Progenitor cell of endocrine pancreas (in vitro differentiated cells): ENCODE results near the gene LRIF1. TPM values are rescaled to one million over a fixed set of nuclear protein-coding genes. Genes with fewer than 3 reads are reported as not detected.

Source experiments
- DNase-seq: peaks from one replicate; pipeline ENCODE4 v3.0.0; 2021; ENCODE audit warnings: low spot score; ENCODE audit not compliant: unreplicated experiment
- H3K27ac Mint-ChIP-seq: 2 replicates; pipeline ENCODE4 v1.8.0; 2021; ENCODE audit warnings: mild to moderate bottlenecking, moderate library complexity, mixed read lengths
- H3K27me3 Mint-ChIP-seq: 2 replicates; pipeline ENCODE4 v1.8.0; 2021; ENCODE audit warnings: mixed read lengths
- H3K36me3 Mint-ChIP-seq: 2 replicates; pipeline ENCODE4 v1.8.0; 2022; ENCODE audit warnings: mixed read lengths; ENCODE audit not compliant: insufficient read depth
- H3K4me1 Mint-ChIP-seq: 2 replicates; pipeline ENCODE4 v1.8.0; 2021; ENCODE audit warnings: low read depth, mixed read lengths
- H3K4me3 Mint-ChIP-seq: 2 replicates; pipeline ENCODE4 v1.8.0; 2021; ENCODE audit warnings: low read depth, mild to moderate bottlenecking, moderate library complexity, mixed read lengths
- H3K9me3 Mint-ChIP-seq: 2 replicates; pipeline ENCODE4 v1.8.0; 2021; ENCODE audit warnings: low read depth, mixed read lengths
- total RNA-seq: library from RNA; stranded (reverse); gene quantifications from 2 replicates; pipeline ENCODE4 v1.2.1, GENCODE V29; 2021
- TF ChIP-seq, protein P1 (sequence below): fragments of 200-600 bp; sonication (generic); IDR thresholded peaks from one replicate; pipeline ENCODE4 v1.5.0; 2021; ENCODE audit warnings: antibody characterized with exemption, mild to moderate bottlenecking; ENCODE audit not compliant: unreplicated experiment

The LRIF1 gene
- total RNA-seq, 1 donor from 2014 or later: 10.4 TPM

GRCh38 chr1:110990541-110990940, 26.8 kb upstream of the LRIF1 start:
- Mint-ChIP-seq H3K27ac (no peak overlapping the region), H3K9me3 (peaks cover 9% of the 10 kb centered on the region), H3K36me3 (no peaks in the 10 kb centered on the region), H3K4me1 (no peaks in the 10 kb centered on the region), H3K27me3 (peaks cover 15% of the 10 kb centered on the region), H3K4me3 (no peak overlapping the region)
- TF ChIP-seq, protein P1, sequence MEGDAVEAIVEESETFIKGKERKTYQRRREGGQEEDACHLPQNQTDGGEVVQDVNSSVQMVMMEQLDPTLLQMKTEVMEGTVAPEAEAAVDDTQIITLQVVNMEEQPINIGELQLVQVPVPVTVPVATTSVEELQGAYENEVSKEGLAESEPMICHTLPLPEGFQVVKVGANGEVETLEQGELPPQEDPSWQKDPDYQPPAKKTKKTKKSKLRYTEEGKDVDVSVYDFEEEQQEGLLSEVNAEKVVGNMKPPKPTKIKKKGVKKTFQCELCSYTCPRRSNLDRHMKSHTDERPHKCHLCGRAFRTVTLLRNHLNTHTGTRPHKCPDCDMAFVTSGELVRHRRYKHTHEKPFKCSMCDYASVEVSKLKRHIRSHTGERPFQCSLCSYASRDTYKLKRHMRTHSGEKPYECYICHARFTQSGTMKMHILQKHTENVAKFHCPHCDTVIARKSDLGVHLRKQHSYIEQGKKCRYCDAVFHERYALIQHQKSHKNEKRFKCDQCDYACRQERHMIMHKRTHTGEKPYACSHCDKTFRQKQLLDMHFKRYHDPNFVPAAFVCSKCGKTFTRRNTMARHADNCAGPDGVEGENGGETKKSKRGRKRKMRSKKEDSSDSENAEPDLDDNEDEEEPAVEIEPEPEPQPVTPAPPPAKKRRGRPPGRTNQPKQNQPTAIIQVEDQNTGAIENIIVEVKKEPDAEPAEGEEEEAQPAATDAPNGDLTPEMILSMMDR: no peak
- DNase-seq: no peak

DNA sequence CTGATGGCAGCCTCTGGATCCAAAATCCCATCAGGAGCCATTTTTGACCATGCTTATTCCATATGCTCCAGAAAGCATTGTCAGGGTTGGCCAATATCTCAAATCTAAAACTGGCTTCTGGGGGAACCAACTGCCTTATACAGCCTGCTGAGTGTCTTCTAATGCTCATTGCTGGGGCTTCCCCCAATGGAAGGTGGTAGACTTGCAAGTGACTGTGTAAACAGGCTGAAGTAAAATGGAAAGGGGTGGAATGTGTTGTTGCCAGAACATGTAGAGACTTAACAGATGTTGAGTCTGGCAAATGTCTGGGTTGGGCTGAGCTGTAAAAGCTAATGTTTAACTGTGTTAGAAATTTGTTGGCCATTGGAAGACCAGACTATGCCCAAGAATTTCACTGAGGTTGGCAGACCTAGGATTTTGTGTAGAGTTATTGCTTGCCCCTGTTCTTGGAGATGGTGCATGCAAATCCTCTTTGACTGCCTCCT, 22.7 kb upstream of the LRIF1 start:
- no peaks in the 10 kb centered on the region for H3K36me3 Mint-ChIP-seq
- peaks cover 8% of the 10 kb centered on the region for H3K9me3 Mint-ChIP-seq
- DNase-seq: no peak
- H3K4me3 Mint-ChIP-seq: no peak overlapping the region
- no peak overlapping the region for H3K27ac Mint-ChIP-seq
- TF ChIP-seq, protein P1: no peak
- peaks cover 5% of the 10 kb centered on the region for H3K27me3 Mint-ChIP-seq
- H3K4me1 Mint-ChIP-seq: no peaks in the 10 kb centered on the region

- Mint-ChIP-seq H3K36me3 (no peaks in the 10 kb centered on the region), H3K4me3 (no peak overlapping the region), H3K27me3 (peaks cover 15% of the 10 kb centered on the region), H3K27ac (no peak overlapping the region), H3K9me3 (peaks cover 3% of the 10 kb centered on the region), H3K4me1 (no peaks in the 10 kb centered on the region)
- DNase-seq: no peak
- TF ChIP-seq, protein P1: no peak
These were observed 18.6 kb upstream of the LRIF1 start for GRCh38 chr1:110982320-110982719.

GRCh38 chr1:110979154-110979553, 15.4 kb upstream of the LRIF1 start:
- Mint-ChIP-seq H3K4me1 (no peaks in the 10 kb centered on the region), H3K4me3 (no peak overlapping the region), H3K27me3 (peaks cover 17% of the 10 kb centered on the region), H3K27ac (no peak overlapping the region), H3K36me3 (no peaks in the 10 kb centered on the region), H3K9me3 (peaks cover 11% of the 10 kb centered on the region)
- no peak for DNase-seq
- TF ChIP-seq, protein P1: no peak

DNA sequence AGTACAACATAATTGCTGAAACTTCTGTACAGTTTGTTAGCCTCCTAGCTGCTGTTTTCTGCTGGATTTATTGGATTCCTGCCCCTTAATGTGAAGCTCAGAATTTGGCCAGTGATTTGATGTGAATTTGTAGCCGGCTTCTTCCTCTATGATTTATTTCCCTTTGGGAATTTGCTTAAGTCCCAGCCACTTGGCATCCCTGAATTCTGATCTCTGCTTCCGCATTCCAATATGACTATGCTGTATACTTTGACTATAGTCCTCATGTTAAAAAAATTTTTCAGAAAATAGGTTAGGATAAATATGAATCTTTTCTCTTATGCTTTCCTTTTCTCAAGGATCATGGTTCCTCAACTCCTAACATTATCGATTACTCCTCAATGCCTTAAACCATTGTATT, 12.4 kb upstream of the LRIF1 start:
- Mint-ChIP-seq H3K4me1 (no peaks in the 10 kb centered on the region), H3K27me3 (peaks cover 35% of the 10 kb centered on the region), H3K9me3 (peaks cover 16% of the 10 kb centered on the region), H3K4me3 (no peak overlapping the region), H3K27ac (no peak overlapping the region), H3K36me3 (no peaks in the 10 kb centered on the region)
- no peak for DNase-seq
- TF ChIP-seq, protein P1: no peak
